Prostate gland (tissue), 2 donors: ENCODE measurements around the gene SAFB. TPM values are rescaled to one million over a fixed set of nuclear protein-coding genes. Genes with fewer than 3 reads are reported as not detected.

Source experiments
- DNase-seq: peaks from one replicate; pipeline ENCODE4 v3.0.0-alpha.2; 2019; ENCODE audit warnings: low spot score
- H3K27ac ChIP-seq, 2 donors: fragments of 200-600 bp; sonication (generic); 2 replicates each; pipeline ENCODE4 v1.5.1; 2017 to 2019
- H3K27me3 ChIP-seq: fragments of 200-600 bp; sonication (generic); replicated peaks from 2 replicates; pipeline ENCODE4 v1.5.1; 2019; ENCODE audit not compliant: insufficient read depth
- H3K36me3 ChIP-seq, 2 donors: fragments of 200-600 bp; sonication (generic); 1 replicate in 1 of 2; 2 replicates in 1 of 2; pipeline versions ENCODE4 v1.5.1 to v1.8.1; 2017 to 2019
- H3K4me1 ChIP-seq: fragments of 200-600 bp; sonication (generic); replicated peaks from 2 replicates; pipeline ENCODE4 v1.5.1; 2019
- H3K4me3 ChIP-seq, 2 donors: fragments of 200-600 bp; sonication (generic); 2 replicates each; pipeline ENCODE4 v1.5.1; 2017 to 2019
- H3K9me3 ChIP-seq: fragments of 200-600 bp; sonication (generic); 2 replicates; pipeline ENCODE4 v1.5.1; 2017
- POLR2A ChIP-seq: fragments of 450-650 bp; IDR thresholded peaks from one replicate; pipeline ENCODE4 v1.6.1; 2016; ENCODE audit warnings: antibody characterized with exemption, mild to moderate bottlenecking
- POLR2AphosphoS5 ChIP-seq: sonication (generic); formaldehyde crosslinking; IDR thresholded peaks from one replicate; pipeline ENCODE4 v1.6.1; 2017; ENCODE audit warnings: antibody characterized with exemption
- WGBS: methylation state at CpG from one replicate; pipeline ENCODE4 v1.1.5; 2018; 5-methylcytosine and 5-hydroxymethylcytosine counted together
- intact Hi-C: fragments of 100-400 bp; cut with DNase I; formaldehyde crosslinking; loops from one replicate; pipeline ENCODE4 v1.14.2; 2022
- total RNA-seq, 2 donors: library from RNA; depleted of rRNA; stranded (reverse); fragments of >200 nt; gene quantifications; one replicate each; pipeline ENCODE4 v1.1.0, GENCODE V29; 2016
- TF ChIP-seq, protein P1 (sequence below), 4 experiments: fragments of 200-600 bp in 2 of 4; fragments of 450-650 bp in 2 of 4; sonication (generic) in 2 of 4; IDR thresholded peaks; 1 replicate in 3 of 4; 2 replicates in 1 of 4; pipeline ENCODE4 v1.5.1; 2016 to 2019; ENCODE audit warnings: antibody characterized with exemption in 4 of 4, mild to moderate bottlenecking in 2 of 4, moderate library complexity in 2 of 4

Gene SAFB
- total RNA-seq, 2 donors from 2014 or later: 63.6 to 182 TPM

GRCh38 chr19:5593343-5594255 lies 29.3 kb upstream of the SAFB start:
- no peaks in the 10 kb centered on the region for H3K27me3 ChIP-seq
- H3K4me1 ChIP-seq: no peaks in the 10 kb centered on the region
- no peaks in the 10 kb centered on the region for H3K9me3 ChIP-seq
- no peak overlapping the region for H3K27ac ChIP-seq
- H3K4me3 ChIP-seq: no peak overlapping the region
- DNase-seq: no peak
- 88% methylated on average over 67 of the region's 67 CpGs for WGBS
- TF ChIP-seq POLR2A: no peak
- TF ChIP-seq, protein P1, sequence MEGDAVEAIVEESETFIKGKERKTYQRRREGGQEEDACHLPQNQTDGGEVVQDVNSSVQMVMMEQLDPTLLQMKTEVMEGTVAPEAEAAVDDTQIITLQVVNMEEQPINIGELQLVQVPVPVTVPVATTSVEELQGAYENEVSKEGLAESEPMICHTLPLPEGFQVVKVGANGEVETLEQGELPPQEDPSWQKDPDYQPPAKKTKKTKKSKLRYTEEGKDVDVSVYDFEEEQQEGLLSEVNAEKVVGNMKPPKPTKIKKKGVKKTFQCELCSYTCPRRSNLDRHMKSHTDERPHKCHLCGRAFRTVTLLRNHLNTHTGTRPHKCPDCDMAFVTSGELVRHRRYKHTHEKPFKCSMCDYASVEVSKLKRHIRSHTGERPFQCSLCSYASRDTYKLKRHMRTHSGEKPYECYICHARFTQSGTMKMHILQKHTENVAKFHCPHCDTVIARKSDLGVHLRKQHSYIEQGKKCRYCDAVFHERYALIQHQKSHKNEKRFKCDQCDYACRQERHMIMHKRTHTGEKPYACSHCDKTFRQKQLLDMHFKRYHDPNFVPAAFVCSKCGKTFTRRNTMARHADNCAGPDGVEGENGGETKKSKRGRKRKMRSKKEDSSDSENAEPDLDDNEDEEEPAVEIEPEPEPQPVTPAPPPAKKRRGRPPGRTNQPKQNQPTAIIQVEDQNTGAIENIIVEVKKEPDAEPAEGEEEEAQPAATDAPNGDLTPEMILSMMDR (IDR thresholded peaks at IDR 0.05): no peak
- TF ChIP-seq POLR2AphosphoS5: no peak
- H3K36me3 ChIP-seq: peaks cover 41 to 69% of the 10 kb centered on the region in 2 donors
- intact Hi-C loops: no loop called here

DNA sequence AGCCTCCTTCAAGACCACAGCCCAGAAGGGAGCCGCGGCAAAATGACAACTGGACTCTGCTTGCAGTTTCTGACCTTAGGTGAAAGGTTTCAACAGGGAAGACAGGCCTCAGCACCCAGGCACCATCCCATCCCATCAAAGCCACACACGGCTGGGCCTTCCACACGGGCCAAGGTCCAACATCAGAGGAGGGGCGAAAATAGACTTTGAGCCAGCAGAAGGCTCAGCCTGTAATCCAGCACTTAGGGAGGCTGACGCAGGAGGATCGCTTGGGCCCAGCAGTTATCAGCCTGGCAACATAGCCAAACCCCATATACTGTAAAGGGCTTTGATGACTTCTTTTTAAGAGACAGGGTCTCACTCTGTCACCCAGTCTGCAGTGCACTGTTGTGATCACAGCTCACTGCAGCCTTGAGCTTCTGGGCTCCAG lies 28.3 kb upstream of the SAFB start:
- 91% methylated on average over 7 of the region's 7 CpGs for WGBS
- no peak for DNase-seq

GRCh38 chr19:5595129-5595528 lies 27.8 kb upstream of the SAFB start:
- H3K27me3 ChIP-seq: no peaks in the 10 kb centered on the region
- no peak overlapping the region for H3K27ac ChIP-seq
- intact Hi-C loops: no loop called here
- no peak for TF ChIP-seq POLR2AphosphoS5
- TF ChIP-seq POLR2A: no peak
- TF ChIP-seq, protein P1 (IDR thresholded peaks at IDR 0.05): no peak
- no peak for DNase-seq
- peaks cover 37 to 74% of the 10 kb centered on the region in 2 donors for H3K36me3 ChIP-seq
- 83% methylated on average over 18 of the region's 18 CpGs for WGBS
- H3K9me3 ChIP-seq: no peaks in the 10 kb centered on the region
- no peaks in the 10 kb centered on the region for H3K4me1 ChIP-seq
- no peak overlapping the region for H3K4me3 ChIP-seq

More for the DNA sequence above, 28.3 kb upstream of the SAFB start:
- no peak overlapping the region for H3K27ac ChIP-seq
- peaks cover 43 to 79% of the 10 kb centered on the region in 2 donors for H3K36me3 ChIP-seq
- TF ChIP-seq POLR2A (no peak), POLR2AphosphoS5 (no peak)
- TF ChIP-seq, protein P1 (IDR thresholded peaks at IDR 0.05): no peak
- intact Hi-C loops: no loop called here
- H3K4me3 ChIP-seq: no peak overlapping the region
- no peaks in the 10 kb centered on the region for H3K9me3 ChIP-seq
- H3K4me1 ChIP-seq: no peaks in the 10 kb centered on the region
- H3K27me3 ChIP-seq: no peaks in the 10 kb centered on the region

- DNase-seq: no peak
- intact Hi-C loops: no loop called here
- H3K9me3 ChIP-seq: no peaks in the 10 kb centered on the region
- WGBS: 94% methylated on average over 9 of the region's 9 CpGs
- no peaks in the 10 kb centered on the region for H3K4me1 ChIP-seq
- H3K27me3 ChIP-seq: no peaks in the 10 kb centered on the region
- no peak for TF ChIP-seq POLR2A
- no peak for TF ChIP-seq POLR2AphosphoS5
- TF ChIP-seq, protein P1 (IDR thresholded peaks at IDR 0.05): no peak
- peaks cover 41 to 68% of the 10 kb centered on the region in 2 donors for H3K36me3 ChIP-seq
- no peak overlapping the region for H3K4me3 ChIP-seq
- H3K27ac ChIP-seq: no peak overlapping the region
Observed at GRCh38 chr19:5595745-5596144, 27.1 kb upstream of the SAFB start.

- Histone ChIP-seq H3K36me3 (peaks cover 19 to 33% of the 10 kb centered on the region in 2 donors), H3K27me3 (no peaks in the 10 kb centered on the region), H3K4me1 (no peaks in the 10 kb centered on the region), H3K9me3 (no peaks in the 10 kb centered on the region), H3K4me3 (no peak overlapping the region), H3K27ac (no peak overlapping the region)
- 77% methylated on average over 8 of the region's 8 CpGs for WGBS
- intact Hi-C loops: no loop called here
- TF ChIP-seq POLR2AphosphoS5 (no peak), POLR2A (no peak)
- TF ChIP-seq, protein P1 (IDR thresholded peaks at IDR 0.05): no peak
- no peak for DNase-seq
Observed at GRCh38 chr19:5600797-5601196, 22.1 kb upstream of the SAFB start.
